NB4 (cell line): ENCODE results near the gene MORN2.

Experiments used
- POLR2A ChIP-seq: IDR thresholded peaks from 2 replicates; pipeline ENCODE4 v1.6.1; 2011; ENCODE audit warnings: mild to moderate bottlenecking; ENCODE audit not compliant: insufficient read length; ENCODE audit errors: extremely low read depth
- TF ChIP-seq, protein P1 (sequence below): IDR thresholded peaks from one replicate; pipeline ENCODE4 v1.5.1; 2012; ENCODE audit warnings: low read depth, low read length
- TF ChIP-seq, protein P2 (sequence below): IDR thresholded peaks from 2 replicates; pipeline ENCODE4 v1.6.1; 2011; ENCODE audit warnings: low read depth, low read length

DNA sequence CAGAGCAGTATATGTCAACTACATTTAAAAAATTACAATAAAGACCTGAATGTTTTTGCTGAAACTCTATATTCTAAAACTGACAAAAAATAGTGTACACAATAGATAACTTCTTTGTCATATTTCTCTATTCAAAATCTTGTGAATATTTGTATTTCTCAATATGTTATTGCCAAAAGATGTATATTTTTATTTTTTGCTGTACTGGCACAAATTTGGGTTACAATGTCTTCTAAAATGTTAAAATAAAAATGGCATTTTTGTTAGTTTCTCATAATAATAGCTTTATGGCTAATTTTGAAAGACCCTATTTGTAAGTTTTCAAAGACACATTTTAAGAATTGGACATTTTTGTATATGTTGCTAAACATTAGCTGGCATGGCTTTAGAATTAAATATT lies 13.3 kb downstream of the MORN2 start:
- TF ChIP-seq, protein P1, sequence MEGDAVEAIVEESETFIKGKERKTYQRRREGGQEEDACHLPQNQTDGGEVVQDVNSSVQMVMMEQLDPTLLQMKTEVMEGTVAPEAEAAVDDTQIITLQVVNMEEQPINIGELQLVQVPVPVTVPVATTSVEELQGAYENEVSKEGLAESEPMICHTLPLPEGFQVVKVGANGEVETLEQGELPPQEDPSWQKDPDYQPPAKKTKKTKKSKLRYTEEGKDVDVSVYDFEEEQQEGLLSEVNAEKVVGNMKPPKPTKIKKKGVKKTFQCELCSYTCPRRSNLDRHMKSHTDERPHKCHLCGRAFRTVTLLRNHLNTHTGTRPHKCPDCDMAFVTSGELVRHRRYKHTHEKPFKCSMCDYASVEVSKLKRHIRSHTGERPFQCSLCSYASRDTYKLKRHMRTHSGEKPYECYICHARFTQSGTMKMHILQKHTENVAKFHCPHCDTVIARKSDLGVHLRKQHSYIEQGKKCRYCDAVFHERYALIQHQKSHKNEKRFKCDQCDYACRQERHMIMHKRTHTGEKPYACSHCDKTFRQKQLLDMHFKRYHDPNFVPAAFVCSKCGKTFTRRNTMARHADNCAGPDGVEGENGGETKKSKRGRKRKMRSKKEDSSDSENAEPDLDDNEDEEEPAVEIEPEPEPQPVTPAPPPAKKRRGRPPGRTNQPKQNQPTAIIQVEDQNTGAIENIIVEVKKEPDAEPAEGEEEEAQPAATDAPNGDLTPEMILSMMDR, result no peak
- no peak for TF ChIP-seq POLR2A
- TF ChIP-seq, protein P2, sequence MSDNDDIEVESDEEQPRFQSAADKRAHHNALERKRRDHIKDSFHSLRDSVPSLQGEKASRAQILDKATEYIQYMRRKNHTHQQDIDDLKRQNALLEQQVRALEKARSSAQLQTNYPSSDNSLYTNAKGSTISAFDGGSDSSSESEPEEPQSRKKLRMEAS, result no peak
